Central memory CD8-positive, alpha-beta T cell (primary cell): ENCODE results near the gene SEMA5B.
A peak's percentile ranks its signal among the peaks of the same experiment; 100 is the strongest.

Experiments used
- ATAC-seq: fragments of 150-1000 bp; cut with Tn5 transposase; replicated peaks from 2 replicates; pipeline ENCODE4 v1.10.0; 2022; ENCODE audit warnings: mild to moderate bottlenecking, moderate FRiP score, moderate number of reproducible peaks; ENCODE audit not compliant: poor library complexity, severe bottlenecking; ENCODE audit errors: extremely low read depth
- DNase-seq, 2 donors: peaks; one replicate each; pipeline ENCODE4 v3.0.0; 2021; ENCODE audit warnings: low spot score in 2 of 2
- H3K27ac Mint-ChIP-seq: one replicate; pipeline ENCODE4 v1.8.0; 2022; ENCODE audit warnings: low read depth, mild to moderate bottlenecking, moderate library complexity, mixed read lengths
- H3K27me3 Mint-ChIP-seq: one replicate; pipeline ENCODE4 v1.8.0; 2022; ENCODE audit warnings: mixed read lengths
- H3K36me3 Mint-ChIP-seq: one replicate; pipeline ENCODE4 v1.8.0; 2022; ENCODE audit warnings: mild to moderate bottlenecking, moderate library complexity, mixed read lengths; ENCODE audit not compliant: insufficient read depth
- H3K4me1 Mint-ChIP-seq: one replicate; pipeline ENCODE4 v1.8.0; 2022; ENCODE audit warnings: mixed read lengths
- H3K4me3 Mint-ChIP-seq: one replicate; pipeline ENCODE4 v1.8.0; 2022; ENCODE audit warnings: mild to moderate bottlenecking, moderate library complexity, mixed read lengths
- H3K9me3 Mint-ChIP-seq: one replicate; pipeline ENCODE4 v1.8.0; 2022; ENCODE audit warnings: mixed read lengths

The SEMA5B gene

DNA sequence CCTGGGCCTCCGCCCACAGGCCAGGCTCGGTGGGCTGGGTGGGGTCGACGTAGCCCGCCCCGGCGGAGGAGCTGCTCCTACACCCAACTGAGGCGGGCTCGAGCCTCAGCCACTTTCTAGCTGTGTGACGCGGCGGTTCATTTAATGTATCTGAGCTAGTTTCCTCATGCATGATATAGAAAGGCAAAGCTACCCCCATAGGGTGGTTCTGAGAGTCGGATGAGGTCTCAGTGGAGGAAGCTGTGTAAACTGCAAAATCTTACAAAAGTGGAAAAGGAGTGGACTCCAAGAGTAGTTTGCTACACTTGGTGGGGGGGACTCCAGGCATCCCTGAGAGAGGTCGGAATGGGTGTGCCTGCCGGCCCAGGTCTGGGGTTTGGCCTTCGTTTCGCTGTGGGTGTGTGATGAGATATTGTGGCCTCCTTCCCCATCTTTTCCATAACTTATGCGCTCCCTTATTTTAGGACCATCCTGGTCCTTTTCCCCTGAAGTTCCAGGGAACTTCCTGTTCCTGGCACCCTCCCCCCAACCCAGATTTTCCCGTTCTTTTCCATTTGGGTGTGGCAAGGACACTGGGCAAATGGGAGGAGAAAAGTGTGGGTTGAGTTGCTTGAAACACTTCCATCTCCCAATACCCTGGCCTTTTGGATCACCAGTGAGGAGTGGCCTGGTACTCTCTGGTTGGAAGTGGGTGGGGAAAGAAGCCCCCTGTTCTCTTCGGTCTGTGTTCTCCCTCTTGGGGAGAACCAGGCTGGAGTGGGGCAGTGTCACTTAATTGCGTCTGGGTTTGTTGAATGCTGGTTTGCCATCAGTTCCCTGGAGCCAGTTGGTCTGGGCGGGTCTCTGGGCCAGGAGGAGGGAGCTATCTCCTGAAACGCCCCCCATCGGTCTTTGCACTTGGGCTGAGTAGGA, 40.4 kb upstream of the SEMA5B start:
- Mint-ChIP-seq H3K4me3 (peak overlapping the region; percentile 70), H3K4me1 (peaks cover 20% of the 10 kb centered on the region), H3K27me3 (no peaks in the 10 kb centered on the region), H3K9me3 (no peaks in the 10 kb centered on the region), H3K27ac (peak overlapping the region; percentile 11), H3K36me3 (no peaks in the 10 kb centered on the region)
- DNase-seq (no peak), ATAC-seq (peak; percentile 37)

DNA sequence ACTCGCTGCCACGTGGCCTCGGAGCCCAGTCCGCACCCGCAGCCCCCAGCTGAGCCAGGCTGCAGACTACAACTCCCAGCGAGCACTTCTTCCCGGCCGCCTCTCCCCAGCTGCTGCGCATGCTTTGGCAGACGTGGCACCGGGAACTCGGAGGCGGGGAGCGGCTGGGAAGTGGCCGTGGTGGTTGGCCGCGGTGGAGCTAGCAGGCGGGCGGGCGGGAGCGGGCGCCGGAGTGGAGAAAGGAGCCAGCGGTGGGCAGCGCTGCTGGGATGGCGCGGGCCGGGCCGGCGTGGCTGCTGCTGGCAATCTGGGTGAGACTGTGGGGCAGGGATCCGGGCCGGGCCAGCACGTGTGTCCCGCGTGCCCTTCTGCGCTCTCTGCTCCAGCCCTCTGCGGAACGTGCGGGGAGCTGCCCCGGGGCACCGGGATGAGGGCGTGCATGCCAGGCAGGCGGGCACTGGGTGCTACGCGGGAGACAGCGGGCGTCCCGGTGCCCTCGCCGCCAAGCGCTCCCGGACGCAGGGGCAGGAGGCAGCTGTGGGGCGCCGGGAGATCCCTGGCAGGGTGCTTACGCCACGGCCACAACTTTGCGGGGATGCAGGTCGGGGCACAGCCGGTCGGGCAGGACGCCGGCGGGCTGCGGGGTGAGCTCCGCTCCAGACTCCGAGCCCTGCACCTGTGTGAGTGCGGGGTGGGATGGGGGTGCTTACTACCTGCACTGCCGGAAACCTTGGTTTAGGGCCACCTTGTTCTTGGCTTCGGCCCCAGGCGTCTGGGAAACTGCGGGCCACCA, 39.5 kb upstream of the SEMA5B start, which contains the start of gene PDIA5:
TSS of gene PDIA5 (plus strand) at position 130 of the 793 bp plus-strand sequence. CDS start at position 270, 140 bp downstream.
- Mint-ChIP-seq H3K4me3 (peak within 1 kb of the TSS; percentile 70), H3K4me1 (peaks cover 20% of the 10 kb centered on the region)
- peak; percentile 50 for ATAC-seq

DNA sequence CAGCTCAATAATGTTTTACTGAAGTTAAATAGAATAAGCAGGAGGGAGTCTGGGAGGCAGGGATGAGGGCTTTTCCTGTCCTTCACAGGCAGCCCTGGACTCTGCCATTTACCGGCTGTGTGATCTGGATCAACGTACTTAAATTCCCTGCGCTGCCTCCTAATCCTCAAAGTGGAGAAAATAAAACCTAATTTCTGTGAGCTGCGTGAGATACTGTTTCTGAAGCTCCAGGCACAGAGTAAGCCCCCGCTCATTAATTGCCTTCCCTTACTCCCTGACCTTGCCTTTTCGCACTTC, 39.0 kb upstream of the SEMA5B start:
- Mint-ChIP-seq H3K9me3 (no peaks in the 10 kb centered on the region), H3K36me3 (no peaks in the 10 kb centered on the region), H3K4me1 (peaks cover 20% of the 10 kb centered on the region), H3K27ac (no peak overlapping the region), H3K4me3 (peak overlapping the region; percentile 70), H3K27me3 (no peaks in the 10 kb centered on the region)
- ATAC-seq (no peak), DNase-seq (no peak)

More for the DNA sequence above, 39.5 kb upstream of the SEMA5B start, which contains the start of gene PDIA5:
- Mint-ChIP-seq H3K9me3 (no peaks in the 10 kb centered on the region), H3K27ac (peak within 1 kb of the TSS; percentile 11), H3K27me3 (no peaks in the 10 kb centered on the region), H3K36me3 (no peaks in the 10 kb centered on the region)
- no peak for DNase-seq

DNA sequence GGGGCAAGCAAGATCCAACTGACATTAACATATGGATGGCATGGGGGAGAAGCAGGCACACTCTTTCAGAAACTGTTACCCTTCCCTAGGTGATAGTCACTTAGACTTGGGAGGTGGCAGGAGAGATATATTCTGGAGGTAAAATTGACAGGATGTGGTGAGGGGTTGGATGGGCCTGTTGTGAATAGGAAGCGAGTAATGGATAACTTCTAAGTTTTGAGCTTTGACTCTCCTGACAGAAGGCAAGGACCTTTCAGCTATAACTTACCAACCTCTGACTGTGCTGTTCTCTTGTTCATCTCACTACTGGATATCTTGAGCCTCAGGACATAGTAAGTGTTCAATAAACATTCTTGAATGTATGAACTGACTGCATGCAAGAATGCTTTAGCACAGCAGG, 37.4 kb upstream of the SEMA5B start:
- Mint-ChIP-seq H3K27ac (no peak overlapping the region), H3K27me3 (no peaks in the 10 kb centered on the region), H3K4me3 (no peak overlapping the region), H3K9me3 (no peaks in the 10 kb centered on the region), H3K4me1 (peaks cover 20% of the 10 kb centered on the region), H3K36me3 (no peaks in the 10 kb centered on the region)
- ATAC-seq (no peak), DNase-seq (no peak)

DNA sequence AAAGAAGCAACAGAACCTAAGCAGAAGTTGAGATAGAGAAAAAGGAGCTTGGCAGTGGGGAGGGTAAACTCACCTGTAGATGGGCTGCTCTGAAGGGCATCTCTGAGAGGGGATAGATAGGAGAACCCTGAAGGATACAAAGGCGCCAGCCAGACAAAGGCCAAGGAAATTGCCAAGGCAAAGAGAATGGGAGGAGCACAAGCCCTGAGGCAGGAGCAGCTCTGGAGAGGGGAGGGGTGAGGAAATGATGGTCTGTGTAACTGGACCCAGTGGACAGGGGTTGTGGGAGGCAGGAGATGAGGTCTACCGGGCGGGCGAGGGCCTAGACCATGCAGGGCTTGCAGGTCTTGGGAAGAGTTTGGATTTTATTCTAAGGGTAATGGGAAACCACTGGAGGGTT, 36.9 kb upstream of the SEMA5B start:
- no peak overlapping the region for H3K4me3 Mint-ChIP-seq
- no peaks in the 10 kb centered on the region for H3K27me3 Mint-ChIP-seq
- H3K27ac Mint-ChIP-seq, result no peak overlapping the region

DNA sequence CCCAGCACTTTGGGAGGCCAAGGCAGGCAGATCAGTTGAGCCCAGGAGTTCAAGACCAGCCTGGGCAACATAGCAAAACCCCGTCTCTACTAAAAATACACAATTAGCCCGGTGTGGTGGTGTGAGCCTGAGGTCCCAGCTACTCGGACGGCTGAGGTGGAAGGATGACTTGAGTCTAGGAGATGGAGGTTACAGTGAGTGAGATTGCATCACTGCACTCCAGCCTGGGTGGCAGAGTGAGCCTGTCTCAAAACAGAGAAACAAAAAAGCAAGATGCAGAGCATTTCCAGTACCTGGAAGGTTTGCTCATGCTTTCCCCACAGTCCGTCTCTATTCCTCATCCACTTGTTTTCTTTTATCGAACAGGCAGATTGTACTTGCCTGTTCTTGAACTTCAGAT, 35.5 kb upstream of the SEMA5B start:
- no peaks in the 10 kb centered on the region for H3K9me3 Mint-ChIP-seq
- no peak for DNase-seq
- no peak overlapping the region for H3K4me3 Mint-ChIP-seq
- no peaks in the 10 kb centered on the region for H3K27me3 Mint-ChIP-seq
- no peak overlapping the region for H3K27ac Mint-ChIP-seq
- H3K36me3 Mint-ChIP-seq, result no peaks in the 10 kb centered on the region
- H3K4me1 Mint-ChIP-seq, result peaks cover 19% of the 10 kb centered on the region
- no peak for ATAC-seq

More for the DNA sequence above, 36.9 kb upstream of the SEMA5B start:
- H3K4me1 Mint-ChIP-seq, result peaks cover 20% of the 10 kb centered on the region
- DNase-seq (no peak), ATAC-seq (no peak)
- no peaks in the 10 kb centered on the region for H3K9me3 Mint-ChIP-seq
- H3K36me3 Mint-ChIP-seq, result no peaks in the 10 kb centered on the region

DNA sequence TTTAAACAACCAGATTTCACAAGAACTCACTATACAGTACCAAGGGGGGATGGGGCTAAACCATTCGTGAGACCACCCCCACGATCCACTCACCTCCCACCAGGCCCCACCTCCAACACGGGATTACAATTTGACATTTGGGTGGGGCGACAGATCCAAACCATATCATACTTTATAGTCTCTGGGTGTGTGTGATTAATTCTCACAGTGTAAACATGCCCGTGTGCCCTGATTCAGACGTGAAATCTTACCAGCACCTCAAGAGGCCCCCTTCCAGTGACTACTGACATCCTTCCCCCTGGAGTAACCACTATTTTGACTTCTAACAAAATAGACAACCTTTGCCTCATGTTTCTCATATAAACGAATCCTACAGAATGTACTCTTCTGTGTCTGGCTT, 34.3 kb upstream of the SEMA5B start:
- H3K27me3 Mint-ChIP-seq, result no peaks in the 10 kb centered on the region
- DNase-seq, result no peak
- peaks cover 12% of the 10 kb centered on the region for H3K4me1 Mint-ChIP-seq
- H3K9me3 Mint-ChIP-seq, result no peaks in the 10 kb centered on the region
- no peak overlapping the region for H3K27ac Mint-ChIP-seq
- no peak for ATAC-seq
- no peaks in the 10 kb centered on the region for H3K36me3 Mint-ChIP-seq
- no peak overlapping the region for H3K4me3 Mint-ChIP-seq

DNA sequence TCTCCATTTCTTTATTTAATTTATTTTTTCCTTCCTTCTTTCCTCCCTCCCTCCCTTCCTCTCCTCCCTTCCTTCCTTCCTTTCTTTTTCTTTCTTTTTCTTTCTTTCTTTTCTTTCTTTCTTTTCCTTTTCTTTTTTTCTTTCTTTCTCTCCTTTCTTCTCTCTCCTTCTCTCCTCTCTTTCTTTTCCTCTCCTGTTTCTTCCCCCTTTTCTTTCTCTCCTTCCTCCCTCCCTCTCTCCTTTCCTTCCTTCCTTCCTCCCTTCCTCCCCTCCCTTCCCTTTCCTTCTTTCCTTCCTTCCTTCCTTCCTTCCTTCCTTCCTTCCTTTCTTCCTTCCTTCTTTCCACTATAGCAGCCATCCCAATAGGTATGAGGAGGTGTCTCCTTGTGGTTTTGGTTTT, 32.5 kb upstream of the SEMA5B start:
- H3K4me3 Mint-ChIP-seq, result no peak overlapping the region
- ATAC-seq, result no peak
- H3K27ac Mint-ChIP-seq, result no peak overlapping the region

DNA sequence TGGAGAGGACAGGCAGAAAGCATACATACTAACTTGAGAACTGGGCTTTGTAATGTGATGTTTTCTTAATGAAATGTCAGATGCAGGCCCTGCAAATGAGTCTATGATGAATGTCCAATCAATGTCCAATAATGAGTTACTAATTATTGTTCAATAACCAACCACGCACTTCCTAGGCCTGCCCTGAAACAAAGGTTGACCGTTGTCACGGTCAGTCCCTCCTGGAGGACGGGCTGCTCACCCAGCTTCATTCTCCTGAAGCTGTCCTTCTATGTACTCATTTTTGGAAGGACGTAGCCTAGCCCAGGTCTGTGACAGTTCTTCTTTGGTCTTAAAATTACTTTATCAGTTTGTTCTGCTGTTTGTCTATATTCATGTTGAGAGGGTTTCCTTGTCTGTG, 30.9 kb upstream of the SEMA5B start:
- H3K4me3 Mint-ChIP-seq, result no peak overlapping the region

More for the DNA sequence above, 32.5 kb upstream of the SEMA5B start:
- no peaks in the 10 kb centered on the region for H3K9me3 Mint-ChIP-seq
- no peak for DNase-seq
- H3K36me3 Mint-ChIP-seq, result no peaks in the 10 kb centered on the region
- H3K4me1 Mint-ChIP-seq, result peaks cover 8% of the 10 kb centered on the region
- H3K27me3 Mint-ChIP-seq, result peaks cover 3% of the 10 kb centered on the region

DNA sequence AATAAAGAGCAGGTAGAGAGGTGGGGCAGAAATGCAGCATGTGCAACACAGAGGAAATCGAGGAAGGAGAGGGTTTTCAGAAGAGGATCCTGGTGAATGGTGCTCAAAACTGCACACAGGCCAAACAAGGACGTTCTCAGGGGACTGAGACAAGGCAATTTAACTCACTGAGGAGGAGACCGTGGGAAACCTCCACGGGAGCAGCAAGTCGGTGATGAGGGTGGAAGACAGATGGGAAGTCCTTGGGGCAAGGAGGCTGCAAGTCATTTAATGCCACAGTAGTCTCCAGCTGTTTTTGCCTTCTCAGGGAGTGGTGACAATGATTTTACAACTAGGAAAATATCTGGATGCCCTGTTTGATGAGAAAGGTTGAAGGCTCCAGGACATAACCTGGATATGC, 27.8 kb upstream of the SEMA5B start:
- no peak for ATAC-seq
- no peak for DNase-seq
- Mint-ChIP-seq H3K36me3 (no peaks in the 10 kb centered on the region), H3K27me3 (peaks cover 26% of the 10 kb centered on the region), H3K4me1 (no peaks in the 10 kb centered on the region), H3K4me3 (no peak overlapping the region), H3K9me3 (no peaks in the 10 kb centered on the region), H3K27ac (no peak overlapping the region)

More for the DNA sequence above, 30.9 kb upstream of the SEMA5B start:
- ATAC-seq, result no peak
- Mint-ChIP-seq H3K36me3 (no peaks in the 10 kb centered on the region), H3K4me1 (no peaks in the 10 kb centered on the region), H3K9me3 (no peaks in the 10 kb centered on the region), H3K27ac (no peak overlapping the region), H3K27me3 (peaks cover 18% of the 10 kb centered on the region)
- no peak for DNase-seq

DNA sequence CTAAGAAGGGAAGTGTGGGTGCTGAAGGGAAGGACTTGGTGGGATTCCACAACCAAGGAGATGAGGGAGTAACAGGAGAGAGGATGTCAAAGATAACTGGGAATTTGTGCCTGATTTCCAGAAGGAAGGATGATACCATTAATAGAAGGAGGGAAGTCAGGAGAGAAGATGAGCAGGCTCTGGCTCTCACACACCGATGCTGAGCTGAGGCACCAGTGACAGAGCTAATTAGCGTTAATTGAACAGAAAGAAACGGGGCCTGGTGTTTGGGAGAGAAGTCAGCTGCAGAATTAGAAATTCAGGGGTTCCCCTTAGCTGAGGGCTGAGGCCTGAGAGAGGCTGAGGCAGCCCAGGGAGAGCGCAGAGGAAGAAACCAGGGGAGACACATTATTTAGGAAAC, 27.4 kb upstream of the SEMA5B start:
- no peak overlapping the region for H3K27ac Mint-ChIP-seq
- peaks cover 26% of the 10 kb centered on the region for H3K27me3 Mint-ChIP-seq
- H3K36me3 Mint-ChIP-seq, result no peaks in the 10 kb centered on the region
- no peaks in the 10 kb centered on the region for H3K4me1 Mint-ChIP-seq
- no peak for DNase-seq
- ATAC-seq, result no peak
- no peaks in the 10 kb centered on the region for H3K9me3 Mint-ChIP-seq
- no peak overlapping the region for H3K4me3 Mint-ChIP-seq

DNA sequence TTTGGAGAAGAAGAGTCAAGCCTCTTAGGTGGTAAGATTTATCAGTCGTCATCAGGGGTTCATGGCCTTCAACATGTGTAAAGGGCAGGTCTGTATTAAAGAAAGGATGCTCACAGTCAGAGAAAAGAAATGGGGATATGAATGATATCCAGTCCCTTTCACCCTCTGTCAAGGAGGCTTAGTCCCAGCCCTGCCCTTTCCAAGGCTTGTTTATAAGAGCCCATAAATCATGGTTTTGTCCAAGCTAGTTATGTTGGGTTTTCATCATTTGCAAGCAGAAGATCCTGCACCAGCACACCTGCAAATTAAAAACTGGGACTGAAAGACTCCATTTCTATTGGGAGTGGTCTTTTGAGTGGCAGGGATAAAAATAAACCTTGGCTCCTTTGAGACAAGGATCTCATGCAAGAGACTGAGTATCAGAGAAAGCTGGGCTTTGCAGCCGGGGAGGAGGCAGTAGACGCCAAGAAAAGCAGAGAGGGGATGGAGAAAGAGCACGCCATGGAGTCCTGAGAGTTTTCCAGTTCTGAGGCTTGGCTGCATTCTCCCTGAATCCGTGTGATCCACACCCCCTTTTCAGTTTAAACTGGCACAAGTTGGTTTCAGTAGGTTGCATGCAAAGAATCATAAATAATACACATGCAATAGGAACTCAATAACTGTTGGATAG, 26.7 kb upstream of the SEMA5B start:
- Mint-ChIP-seq H3K4me1 (no peaks in the 10 kb centered on the region), H3K9me3 (no peaks in the 10 kb centered on the region), H3K27me3 (peaks cover 26% of the 10 kb centered on the region), H3K27ac (no peak overlapping the region), H3K4me3 (no peak overlapping the region), H3K36me3 (no peaks in the 10 kb centered on the region)
- no peak for ATAC-seq
- no peak for DNase-seq
